DND-41 (cell line): ENCODE measurements around the gene ATP5F1D.

Experiments used
- CTCF ChIP-seq: IDR thresholded peaks from 2 replicates; pipeline ENCODE4 v1.5.1; 2012; ENCODE audit warnings: borderline replicate concordance, low read length, moderate library complexity, mild to moderate bottlenecking; ENCODE audit not compliant: poor library complexity, severe bottlenecking; ENCODE audit errors: extremely low read depth
- EZH2 ChIP-seq: IDR thresholded peaks from 3 replicates; pipeline ENCODE4 v1.6.1; 2012; ENCODE audit warnings: borderline replicate concordance, low read depth, mild to moderate bottlenecking, moderate library complexity, low read length, inconsistent platforms; ENCODE audit not compliant: severe bottlenecking

GRCh38 chr19:1252221-1252820 lies 10.8 kb downstream of the ATP5F1D start:
- TF ChIP-seq CTCF (no peak), EZH2 (no peak)
